ENCODE measurements around the gene CDC14A. TPM values are rescaled to one million over a fixed set of nuclear protein-coding genes. Genes with fewer than 3 reads are reported as not detected.

The CDC14A gene
- total RNA-seq, 1 donor from 2014 or later: 6.3 TPM

DNA sequence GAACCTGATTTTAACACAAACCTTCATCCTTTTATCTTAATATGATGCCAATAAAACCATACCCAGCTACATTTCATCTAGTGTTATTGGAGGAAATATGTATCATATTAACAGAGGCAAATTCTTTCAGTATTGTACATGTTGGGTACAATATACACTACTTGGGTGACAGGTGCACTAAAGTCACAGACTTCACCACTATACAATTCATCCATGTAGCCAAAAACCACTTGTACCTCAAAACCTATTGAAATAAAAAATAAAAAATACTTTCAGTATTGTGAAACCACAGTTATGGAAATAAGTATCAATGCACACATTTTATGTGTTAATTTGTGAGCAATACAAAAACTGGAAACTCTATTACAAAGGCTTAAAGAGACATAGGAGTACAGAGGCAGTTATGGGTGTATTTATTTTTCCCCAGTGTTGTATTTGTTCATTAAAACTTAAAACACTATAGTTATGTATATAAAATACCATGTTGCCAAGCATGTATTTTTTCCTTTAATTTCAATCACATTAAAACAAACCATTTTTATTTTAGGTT, 160.6 kb downstream of the CDC14A start:
- FAIRE-seq (no peak), DNase-seq (ENCODE audit: low read depth) (no peak)
- Histone ChIP-seq H3K4me2 (ENCODE audit: low read length) (no peak overlapping the region), H3K4me1 (ENCODE audit: insufficient read depth, low read length) (no peaks in the 10 kb centered on the region), H3K27me3 (ENCODE audit: insufficient read depth, low read length) (no peaks in the 10 kb centered on the region), H3K79me2 (ENCODE audit: insufficient read depth, low read length) (no peaks in the 10 kb centered on the region), H3K27ac (ENCODE audit: low read depth, low read length) (no peak overlapping the region), H3K9me3 (ENCODE audit: insufficient read depth, low read depth, low read length) (no peaks in the 10 kb centered on the region), H4K20me1 (ENCODE audit: insufficient read depth, low read length) (no peaks in the 10 kb centered on the region), H3K36me3 (ENCODE audit: insufficient read depth, low read length) (no peaks in the 10 kb centered on the region), H3K4me3 (ENCODE audit: insufficient read depth, low read depth, low read length) (no peak overlapping the region), H3K9ac (ENCODE audit: low read length) (no peak overlapping the region), H2AFZ (ENCODE audit: low read depth, low read length) (no peak overlapping the region)
- peaks cover 2% of the 10 kb centered on the region for H3K36me3 Mint-ChIP-seq (ENCODE audit: low read depth, unreplicated experiment)
- no peaks in the 10 kb centered on the region for H3K4me1 Mint-ChIP-seq (ENCODE audit: low read depth, unreplicated experiment)
- no peak overlapping the region for H3K27ac Mint-ChIP-seq (ENCODE audit: unreplicated experiment)
- TF ChIP-seq, protein P1, sequence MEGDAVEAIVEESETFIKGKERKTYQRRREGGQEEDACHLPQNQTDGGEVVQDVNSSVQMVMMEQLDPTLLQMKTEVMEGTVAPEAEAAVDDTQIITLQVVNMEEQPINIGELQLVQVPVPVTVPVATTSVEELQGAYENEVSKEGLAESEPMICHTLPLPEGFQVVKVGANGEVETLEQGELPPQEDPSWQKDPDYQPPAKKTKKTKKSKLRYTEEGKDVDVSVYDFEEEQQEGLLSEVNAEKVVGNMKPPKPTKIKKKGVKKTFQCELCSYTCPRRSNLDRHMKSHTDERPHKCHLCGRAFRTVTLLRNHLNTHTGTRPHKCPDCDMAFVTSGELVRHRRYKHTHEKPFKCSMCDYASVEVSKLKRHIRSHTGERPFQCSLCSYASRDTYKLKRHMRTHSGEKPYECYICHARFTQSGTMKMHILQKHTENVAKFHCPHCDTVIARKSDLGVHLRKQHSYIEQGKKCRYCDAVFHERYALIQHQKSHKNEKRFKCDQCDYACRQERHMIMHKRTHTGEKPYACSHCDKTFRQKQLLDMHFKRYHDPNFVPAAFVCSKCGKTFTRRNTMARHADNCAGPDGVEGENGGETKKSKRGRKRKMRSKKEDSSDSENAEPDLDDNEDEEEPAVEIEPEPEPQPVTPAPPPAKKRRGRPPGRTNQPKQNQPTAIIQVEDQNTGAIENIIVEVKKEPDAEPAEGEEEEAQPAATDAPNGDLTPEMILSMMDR (IDR thresholded peaks at IDR 0.05; ENCODE audit: insufficient read depth, low read depth, low read length): no peak
- no peak for TF ChIP-seq EZH2 (IDR thresholded peaks at IDR 0.05; ENCODE audit: insufficient read depth, low read length)
- H3K27me3 Mint-ChIP-seq (ENCODE audit: low read depth, unreplicated experiment): no peaks in the 10 kb centered on the region
- no peak overlapping the region for H3K4me3 Mint-ChIP-seq (ENCODE audit: unreplicated experiment)
- H3K9me3 Mint-ChIP-seq (ENCODE audit: unreplicated experiment): no peaks in the 10 kb centered on the region

DNA sequence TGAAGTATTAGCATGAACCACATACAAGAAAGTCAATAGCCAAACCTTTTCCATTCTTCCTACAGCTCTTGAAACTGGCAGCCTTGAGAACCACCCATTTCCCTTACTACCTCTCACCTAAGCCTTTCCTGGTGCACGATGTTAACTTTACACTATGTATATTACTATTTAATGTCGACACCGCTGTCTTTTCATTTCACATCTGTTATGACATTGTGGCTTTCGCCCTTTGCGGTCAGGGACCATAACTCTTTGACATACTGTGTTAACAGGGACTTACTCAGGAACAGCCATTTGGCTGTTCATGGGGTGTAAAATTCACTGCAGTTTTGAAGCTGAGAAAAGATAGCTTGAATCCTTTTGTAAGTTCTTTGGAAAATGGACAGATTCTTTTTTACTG, 164.6 kb downstream of the CDC14A start:
- Histone ChIP-seq H3K27me3 (ENCODE audit: insufficient read depth, low read length) (no peaks in the 10 kb centered on the region), H3K4me3 (ENCODE audit: insufficient read depth, low read depth, low read length) (no peak overlapping the region), H3K36me3 (ENCODE audit: insufficient read depth, low read length) (no peaks in the 10 kb centered on the region), H3K9me3 (ENCODE audit: insufficient read depth, low read depth, low read length) (no peaks in the 10 kb centered on the region), H3K4me2 (ENCODE audit: low read length) (no peak overlapping the region), H3K79me2 (ENCODE audit: insufficient read depth, low read length) (no peaks in the 10 kb centered on the region), H2AFZ (ENCODE audit: low read depth, low read length) (no peak overlapping the region), H3K4me1 (ENCODE audit: insufficient read depth, low read length) (no peaks in the 10 kb centered on the region), H3K27ac (ENCODE audit: low read depth, low read length) (no peak overlapping the region), H3K9ac (ENCODE audit: low read length) (no peak overlapping the region), H4K20me1 (ENCODE audit: insufficient read depth, low read length) (no peaks in the 10 kb centered on the region)
- FAIRE-seq (no peak), DNase-seq (ENCODE audit: low read depth) (no peak)
- TF ChIP-seq, protein P1 (IDR thresholded peaks at IDR 0.05; ENCODE audit: insufficient read depth, low read depth, low read length): no peak
- no peak for TF ChIP-seq EZH2 (IDR thresholded peaks at IDR 0.05; ENCODE audit: insufficient read depth, low read length)
- Mint-ChIP-seq H3K4me3 (ENCODE audit: unreplicated experiment) (no peak overlapping the region), H3K4me1 (ENCODE audit: low read depth, unreplicated experiment) (peaks cover 4% of the 10 kb centered on the region), H3K27ac (ENCODE audit: unreplicated experiment) (no peak overlapping the region), H3K9me3 (ENCODE audit: unreplicated experiment) (no peaks in the 10 kb centered on the region), H3K27me3 (ENCODE audit: low read depth, unreplicated experiment) (no peaks in the 10 kb centered on the region), H3K36me3 (ENCODE audit: low read depth, unreplicated experiment) (no peaks in the 10 kb centered on the region)

DNA sequence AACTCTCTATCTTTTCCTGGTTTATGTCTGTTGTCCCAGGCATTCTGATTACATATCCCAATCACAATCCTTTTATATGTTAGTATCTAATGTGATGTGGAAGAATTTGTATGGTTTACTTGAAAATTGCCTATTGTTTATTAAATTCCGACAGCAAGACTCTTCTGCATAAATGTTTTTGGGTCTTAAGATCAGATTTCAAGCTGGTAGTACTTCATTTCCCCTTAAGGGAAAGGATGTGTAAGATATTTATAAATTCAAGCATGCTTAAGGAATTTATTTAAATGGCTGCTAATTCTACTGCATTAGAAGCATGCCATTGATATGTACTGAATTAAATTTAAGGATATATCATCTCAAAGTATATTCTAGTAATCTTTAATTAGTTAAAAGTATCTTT, 165.2 kb downstream of the CDC14A start:
- TF ChIP-seq, protein P1 (IDR thresholded peaks at IDR 0.05; ENCODE audit: insufficient read depth, low read depth, low read length): no peak
- TF ChIP-seq EZH2 (IDR thresholded peaks at IDR 0.05; ENCODE audit: insufficient read depth, low read length): no peak
- H3K4me3 ChIP-seq (ENCODE audit: insufficient read depth, low read depth, low read length): no peak overlapping the region
- no peak overlapping the region for H3K4me3 Mint-ChIP-seq (ENCODE audit: unreplicated experiment)

More for the DNA sequence above, 165.2 kb downstream of the CDC14A start:
- no peak for FAIRE-seq
- no peaks in the 10 kb centered on the region for H3K27me3 Mint-ChIP-seq (ENCODE audit: low read depth, unreplicated experiment)
- Histone ChIP-seq H3K4me1 (ENCODE audit: insufficient read depth, low read length) (no peaks in the 10 kb centered on the region), H4K20me1 (ENCODE audit: insufficient read depth, low read length) (no peaks in the 10 kb centered on the region), H3K27me3 (ENCODE audit: insufficient read depth, low read length) (no peaks in the 10 kb centered on the region), H3K27ac (ENCODE audit: low read depth, low read length) (no peak overlapping the region), H3K79me2 (ENCODE audit: insufficient read depth, low read length) (no peaks in the 10 kb centered on the region), H3K9me3 (ENCODE audit: insufficient read depth, low read depth, low read length) (no peaks in the 10 kb centered on the region), H3K9ac (ENCODE audit: low read length) (no peak overlapping the region), H3K4me2 (ENCODE audit: low read length) (no peak overlapping the region), H3K36me3 (ENCODE audit: insufficient read depth, low read length) (no peaks in the 10 kb centered on the region), H2AFZ (ENCODE audit: low read depth, low read length) (no peak overlapping the region)
- peaks cover 4% of the 10 kb centered on the region for H3K4me1 Mint-ChIP-seq (ENCODE audit: low read depth, unreplicated experiment)
- H3K36me3 Mint-ChIP-seq (ENCODE audit: low read depth, unreplicated experiment): no peaks in the 10 kb centered on the region
- no peak overlapping the region for H3K27ac Mint-ChIP-seq (ENCODE audit: unreplicated experiment)
- DNase-seq (ENCODE audit: low read depth): no peak
- no peaks in the 10 kb centered on the region for H3K9me3 Mint-ChIP-seq (ENCODE audit: unreplicated experiment)

Measured in astrocyte (in vitro differentiated cells and primary cell).